A673 (cell line): ENCODE measurements around the gene BNC2. TPM values are rescaled to one million over a fixed set of nuclear protein-coding genes. Genes with fewer than 3 reads are reported as not detected.

ENCODE experiments used
- BruUV-seq: library from RNA; stranded (reverse); fragments of 400-500 nt; replicated peaks from 2 replicates; lab custom pipeline; 2021; lab: Mats Ljungman, UMichigan
- CTCF ChIA-PET: fragments of 300-600 bp; sonication (Branson Sonifier 250); formaldehyde crosslinking; loops from one replicate; lab custom pipeline; 2022; ENCODE audit warnings: antibody characterized with exemption; lab: Charles Lee
- POLR2A ChIA-PET: fragments of 300-600 bp; sonication (Branson Sonifier 250); formaldehyde crosslinking; loops from one replicate; lab custom pipeline; 2022; ENCODE audit warnings: antibody characterized with exemption; ENCODE audit not compliant: low non-redundant PET; lab: Charles Lee
- DNase-seq: peaks from one replicate; pipeline ENCODE4 v3.0.0-alpha.2; 2015; ENCODE audit warnings: low spot score
- H3K27ac ChIP-seq: fragments of 200-600 bp; sonication (generic); 2 replicates; pipeline ENCODE4 v1.5.1; 2016; ENCODE audit warnings: mixed run types, low read depth, mild to moderate bottlenecking, mixed read lengths, antibody characterized with exemption, low read length; ENCODE audit not compliant: poor library complexity, severe bottlenecking
- H3K27me3 ChIP-seq: fragments of 200-600 bp; sonication (generic); replicated peaks from 2 replicates; pipeline ENCODE4 v1.6.1; 2017; ENCODE audit warnings: mixed run types, low read depth, mild to moderate bottlenecking, mixed read lengths, antibody characterized with exemption, low read length; ENCODE audit not compliant: insufficient read depth, poor library complexity
- H3K36me3 ChIP-seq: fragments of 200-600 bp; sonication (generic); 2 replicates; pipeline ENCODE4 v1.6.1; 2016; ENCODE audit warnings: mixed run types, mild to moderate bottlenecking, mixed read lengths, antibody characterized with exemption, low read length; ENCODE audit not compliant: insufficient read depth, poor library complexity, severe bottlenecking
- H3K4me1 ChIP-seq: fragments of 200-600 bp; sonication (generic); 2 replicates; pipeline ENCODE4 v1.6.1; 2017; ENCODE audit warnings: mixed run types, mild to moderate bottlenecking, mixed read lengths, antibody characterized with exemption, low read length; ENCODE audit not compliant: insufficient read depth, poor library complexity, severe bottlenecking
- H3K4me3 ChIP-seq: fragments of 200-600 bp; sonication (generic); 2 replicates; pipeline ENCODE4 v1.5.1; 2016; ENCODE audit warnings: low read depth, mixed run types, mild to moderate bottlenecking, mixed read lengths, low read length; ENCODE audit not compliant: poor library complexity, severe bottlenecking
- H3K9me3 ChIP-seq: fragments of 200-600 bp; sonication (generic); 2 replicates; pipeline ENCODE4 v1.6.1; 2016; ENCODE audit warnings: mixed run types, low read depth, mild to moderate bottlenecking, mixed read lengths, antibody characterized with exemption, low read length; ENCODE audit not compliant: poor library complexity, severe bottlenecking
- CTCF ChIP-seq: fragments of 300-800, 200-600 bp; sonication (generic); conservative IDR thresholded peaks from 2 replicates; pipeline ENCODE4 v1.5.1; 2017; ENCODE audit warnings: low read depth, mild to moderate bottlenecking, antibody characterized with exemption, low read length, moderate library complexity, mixed read lengths
- EZH2 ChIP-seq: fragments of 200-600 bp; sonication (generic); IDR thresholded peaks from 2 replicates; pipeline ENCODE4 v1.6.1; 2017; ENCODE audit warnings: borderline replicate concordance, low read depth, mild to moderate bottlenecking, mixed read lengths, antibody characterized with exemption, low read length; ENCODE audit not compliant: poor library complexity, severe bottlenecking
- intact Hi-C: fragments of 100-400 bp; cut with micrococcal nuclease; formaldehyde crosslinking; loops from one replicate; pipeline ENCODE4 v1.10.0; 2022; ENCODE audit not compliant: unreplicated experiment
- total RNA-seq: library from RNA; stranded (reverse); gene quantifications from 2 replicates; pipeline ENCODE4 v1.2.3, GENCODE V29; 2021

Gene BNC2
- total RNA-seq, 1 experiment from 2014 or later = 0.45 TPM

- ChIA-PET POLR2A (no interaction called here), CTCF (no interaction called here)
- no peaks in the 10 kb centered on the region for H3K27me3 ChIP-seq
- intact Hi-C loops = no loop called here
- H3K9me3 ChIP-seq = no peaks in the 10 kb centered on the region
- no peak overlapping the region for H3K27ac ChIP-seq
- no peak overlapping the region for H3K4me3 ChIP-seq
- DNase-seq = no peak
- TF ChIP-seq CTCF (no peak), EZH2 (no peak)
- H3K36me3 ChIP-seq = no peaks in the 10 kb centered on the region
- H3K4me1 ChIP-seq = no peaks in the 10 kb centered on the region
- BruUV-seq = no TSS peak
Observed at GRCh38 chr9:16689351-16689938, 181.0 kb downstream of the BNC2 start.

GRCh38 chr9:16688814-16689213, 181.7 kb downstream of the BNC2 start:
- intact Hi-C loops = no loop called here
- Histone ChIP-seq H3K9me3 (no peaks in the 10 kb centered on the region), H3K27me3 (no peaks in the 10 kb centered on the region), H3K27ac (no peak overlapping the region), H3K4me3 (no peak overlapping the region), H3K4me1 (no peaks in the 10 kb centered on the region), H3K36me3 (no peaks in the 10 kb centered on the region)
- ChIA-PET CTCF (no interaction called here), POLR2A (no interaction called here)
- no peak for DNase-seq
- no TSS peak for BruUV-seq
- no peak for TF ChIP-seq CTCF
- TF ChIP-seq EZH2 = no peak

GRCh38 chr9:16687678-16688369, 182.6 kb downstream of the BNC2 start:
- TF ChIP-seq CTCF (no peak), EZH2 (no peak)
- DNase-seq = no peak
- Histone ChIP-seq H3K27me3 (no peaks in the 10 kb centered on the region), H3K36me3 (no peaks in the 10 kb centered on the region), H3K27ac (no peak overlapping the region), H3K4me1 (no peaks in the 10 kb centered on the region), H3K9me3 (no peaks in the 10 kb centered on the region), H3K4me3 (no peak overlapping the region)
- no TSS peak for BruUV-seq
- intact Hi-C loops = no loop called here
- ChIA-PET POLR2A (no interaction called here), CTCF (no interaction called here)
